ENCODE results near the gene KL. TPM values are rescaled to one million over a fixed set of nuclear protein-coding genes. Genes with fewer than 3 reads are reported as not detected.

KL gene
- total RNA-seq, 1 experiment from 2014 or later, result not detected

GRCh38 chr13:33026489-33027152, 10.4 kb downstream of the KL start:
- Mint-ChIP-seq H3K9me3 (ENCODE audit: unreplicated experiment) (no peaks in the 10 kb centered on the region), H3K4me1 (ENCODE audit: insufficient read depth, unreplicated experiment) (no peaks in the 10 kb centered on the region), H3K4me3 (ENCODE audit: unreplicated experiment) (no peak overlapping the region), H3K27me3 (ENCODE audit: insufficient read depth, unreplicated experiment) (peaks cover 48% of the 10 kb centered on the region), H3K27ac (ENCODE audit: low read depth, unreplicated experiment) (no peak overlapping the region), H3K36me3 (ENCODE audit: insufficient read depth, unreplicated experiment) (no peaks in the 10 kb centered on the region)
- DNase-seq (ENCODE audit: unreplicated experiment), result no peak
- ChIA-PET CTCF (interaction anchor here (0.5 kb wide), 1 partner anchor 20 kb away, joined by 4 read pairs; no protein-coding TSS in a partner anchor), POLR2A (interaction anchor here (0.6 kb wide), 1 partner anchor 107 kb away, joined by 3 read pairs; no protein-coding TSS in a partner anchor)
- intact Hi-C loops (cut with micrococcal nuclease), result no loop called here
- TF ChIP-seq, protein P1, sequence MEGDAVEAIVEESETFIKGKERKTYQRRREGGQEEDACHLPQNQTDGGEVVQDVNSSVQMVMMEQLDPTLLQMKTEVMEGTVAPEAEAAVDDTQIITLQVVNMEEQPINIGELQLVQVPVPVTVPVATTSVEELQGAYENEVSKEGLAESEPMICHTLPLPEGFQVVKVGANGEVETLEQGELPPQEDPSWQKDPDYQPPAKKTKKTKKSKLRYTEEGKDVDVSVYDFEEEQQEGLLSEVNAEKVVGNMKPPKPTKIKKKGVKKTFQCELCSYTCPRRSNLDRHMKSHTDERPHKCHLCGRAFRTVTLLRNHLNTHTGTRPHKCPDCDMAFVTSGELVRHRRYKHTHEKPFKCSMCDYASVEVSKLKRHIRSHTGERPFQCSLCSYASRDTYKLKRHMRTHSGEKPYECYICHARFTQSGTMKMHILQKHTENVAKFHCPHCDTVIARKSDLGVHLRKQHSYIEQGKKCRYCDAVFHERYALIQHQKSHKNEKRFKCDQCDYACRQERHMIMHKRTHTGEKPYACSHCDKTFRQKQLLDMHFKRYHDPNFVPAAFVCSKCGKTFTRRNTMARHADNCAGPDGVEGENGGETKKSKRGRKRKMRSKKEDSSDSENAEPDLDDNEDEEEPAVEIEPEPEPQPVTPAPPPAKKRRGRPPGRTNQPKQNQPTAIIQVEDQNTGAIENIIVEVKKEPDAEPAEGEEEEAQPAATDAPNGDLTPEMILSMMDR (IDR thresholded peaks at IDR 0.05; ENCODE audit: unreplicated experiment), result no peak
- BruUV-seq (replicated peaks), result no TSS peak

GRCh38 chr13:33028620-33029019, 12.4 kb downstream of the KL start:
- no peaks in the 10 kb centered on the region for H3K36me3 Mint-ChIP-seq (ENCODE audit: insufficient read depth, unreplicated experiment)
- H3K9me3 Mint-ChIP-seq (ENCODE audit: unreplicated experiment), result no peaks in the 10 kb centered on the region
- POLR2A ChIA-PET, result no interaction called here
- no peak overlapping the region for H3K4me3 Mint-ChIP-seq (ENCODE audit: unreplicated experiment)
- BruUV-seq (replicated peaks), result no TSS peak
- TF ChIP-seq, protein P1 (IDR thresholded peaks at IDR 0.05; ENCODE audit: unreplicated experiment), result no peak
- CTCF ChIA-PET, result no interaction called here
- H3K4me1 Mint-ChIP-seq (ENCODE audit: insufficient read depth, unreplicated experiment), result no peaks in the 10 kb centered on the region
- H3K27ac Mint-ChIP-seq (ENCODE audit: low read depth, unreplicated experiment), result no peak overlapping the region
- intact Hi-C loops (cut with micrococcal nuclease), result no loop called here
- H3K27me3 Mint-ChIP-seq (ENCODE audit: insufficient read depth, unreplicated experiment), result peaks cover 32% of the 10 kb centered on the region
- no peak for DNase-seq (ENCODE audit: unreplicated experiment)

DNA sequence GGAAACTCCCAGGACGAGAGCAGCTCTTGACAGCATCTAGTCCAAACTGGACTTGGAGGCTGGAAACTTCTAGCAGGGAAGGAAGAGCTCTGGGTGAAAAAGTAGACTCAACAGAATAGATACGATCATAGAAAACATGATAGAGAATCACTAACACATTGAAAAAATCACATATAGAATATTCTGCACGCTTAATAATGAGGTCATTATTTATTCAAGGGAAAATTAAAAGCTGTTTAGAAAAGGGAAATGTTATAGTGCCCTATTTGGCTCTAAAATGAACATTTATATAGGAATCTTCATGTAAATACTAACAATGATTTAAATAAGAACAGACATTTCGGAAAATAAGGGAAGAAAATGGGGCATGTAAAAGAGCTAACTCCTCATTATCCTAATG, 15.1 kb downstream of the KL start:
- Mint-ChIP-seq H3K27me3 (ENCODE audit: insufficient read depth, unreplicated experiment) (peaks cover 14% of the 10 kb centered on the region), H3K27ac (ENCODE audit: low read depth, unreplicated experiment) (no peak overlapping the region), H3K4me3 (ENCODE audit: unreplicated experiment) (no peak overlapping the region), H3K36me3 (ENCODE audit: insufficient read depth, unreplicated experiment) (no peaks in the 10 kb centered on the region), H3K4me1 (ENCODE audit: insufficient read depth, unreplicated experiment) (no peaks in the 10 kb centered on the region), H3K9me3 (ENCODE audit: unreplicated experiment) (no peaks in the 10 kb centered on the region)
- intact Hi-C loops (cut with micrococcal nuclease), result no loop called here
- BruUV-seq (replicated peaks), result no TSS peak
- TF ChIP-seq, protein P1 (IDR thresholded peaks at IDR 0.05; ENCODE audit: unreplicated experiment), result no peak
- CTCF ChIA-PET, result interaction anchor here (1.0 kb wide), 1 partner anchor 39 kb away, joined by 4 read pairs; no protein-coding TSS in a partner anchor
- POLR2A ChIA-PET, result interaction anchor here (0.6 to 1.3 kb wide), 3 partner anchors 17 to 535 kb away, joined by 3 read pairs; no protein-coding TSS in a partner anchor
- DNase-seq (ENCODE audit: unreplicated experiment), result no peak

DNA sequence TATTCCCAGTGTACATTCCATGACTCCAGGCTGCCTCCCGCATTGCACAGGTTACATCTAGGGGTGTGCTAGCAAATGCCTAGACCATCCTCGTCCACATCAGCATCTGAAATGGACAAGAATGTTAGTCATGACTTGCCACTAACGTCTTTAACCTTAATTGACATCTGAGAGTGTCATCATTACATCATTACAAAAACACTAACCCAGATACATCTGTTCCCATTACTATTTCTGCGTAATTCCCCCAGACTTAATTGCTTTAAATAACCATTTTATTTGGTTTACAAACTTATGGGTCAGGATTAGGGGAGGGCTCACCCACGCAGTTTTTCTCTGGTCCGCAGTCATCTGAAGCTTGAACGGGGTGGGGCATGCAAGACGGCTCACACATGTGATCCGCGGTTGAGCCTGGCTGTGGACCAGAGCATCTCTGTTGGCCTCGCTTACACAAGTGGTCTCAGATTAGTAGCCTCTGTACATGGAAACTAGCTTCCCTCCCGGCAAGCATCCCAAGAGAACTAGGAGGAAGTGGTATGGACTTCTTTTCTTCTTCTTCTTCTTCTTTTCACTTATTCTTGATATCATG, 15.9 kb downstream of the KL start:
- H3K27me3 Mint-ChIP-seq (ENCODE audit: insufficient read depth, unreplicated experiment), result peaks cover 14% of the 10 kb centered on the region
- ChIA-PET CTCF (no interaction called here), POLR2A (interaction anchor here (0.6 to 1.3 kb wide), 2 partner anchors 18 to 32 kb away, joined by 3 read pairs; no protein-coding TSS in a partner anchor)
- no peak overlapping the region for H3K4me3 Mint-ChIP-seq (ENCODE audit: unreplicated experiment)
- no peaks in the 10 kb centered on the region for H3K9me3 Mint-ChIP-seq (ENCODE audit: unreplicated experiment)
- no peak overlapping the region for H3K27ac Mint-ChIP-seq (ENCODE audit: low read depth, unreplicated experiment)
- H3K36me3 Mint-ChIP-seq (ENCODE audit: insufficient read depth, unreplicated experiment), result no peaks in the 10 kb centered on the region
- TF ChIP-seq, protein P1 (IDR thresholded peaks at IDR 0.05; ENCODE audit: unreplicated experiment), result no peak
- DNase-seq (ENCODE audit: unreplicated experiment), result no peak
- H3K4me1 Mint-ChIP-seq (ENCODE audit: insufficient read depth, unreplicated experiment), result no peaks in the 10 kb centered on the region
- intact Hi-C loops (cut with micrococcal nuclease), result no loop called here
- no TSS peak for BruUV-seq (replicated peaks)

All from MCF 10A (cell line).